GM12892 (cell line): Measurements from ENCODE around the gene WDR4.
"Not testable (repeated sequence)": the region's sequence is repeated elsewhere in the genome, so short reads cannot be mapped to it uniquely, and the experiment has no call there.

Source experiments
- DNase-seq: peaks from one replicate; pipeline ENCODE4 v3.0.0; 2011; ENCODE audit not compliant: insufficient read length
- FAIRE-seq: peaks from 2 replicates; lab custom pipeline; 2011; peaks lifted over from hg19 to GRCh38; lab: Jason Lieb, UNC
- POLR2A ChIP-seq: IDR thresholded peaks from 2 replicates; pipeline ENCODE4 v1.6.1; 2011; ENCODE audit warnings: low read depth, low read length, control low read depth
- POLR2AphosphoS5 ChIP-seq: IDR thresholded peaks from 2 replicates; pipeline ENCODE4 v1.6.1; 2011; ENCODE audit warnings: low read depth, low read length, control low read depth
- TAF1 ChIP-seq: IDR thresholded peaks from 2 replicates; pipeline ENCODE4 v1.6.1; 2011; ENCODE audit warnings: low read depth, mild to moderate bottlenecking, control low read depth, low read length, borderline replicate concordance

Gene WDR4

DNA sequence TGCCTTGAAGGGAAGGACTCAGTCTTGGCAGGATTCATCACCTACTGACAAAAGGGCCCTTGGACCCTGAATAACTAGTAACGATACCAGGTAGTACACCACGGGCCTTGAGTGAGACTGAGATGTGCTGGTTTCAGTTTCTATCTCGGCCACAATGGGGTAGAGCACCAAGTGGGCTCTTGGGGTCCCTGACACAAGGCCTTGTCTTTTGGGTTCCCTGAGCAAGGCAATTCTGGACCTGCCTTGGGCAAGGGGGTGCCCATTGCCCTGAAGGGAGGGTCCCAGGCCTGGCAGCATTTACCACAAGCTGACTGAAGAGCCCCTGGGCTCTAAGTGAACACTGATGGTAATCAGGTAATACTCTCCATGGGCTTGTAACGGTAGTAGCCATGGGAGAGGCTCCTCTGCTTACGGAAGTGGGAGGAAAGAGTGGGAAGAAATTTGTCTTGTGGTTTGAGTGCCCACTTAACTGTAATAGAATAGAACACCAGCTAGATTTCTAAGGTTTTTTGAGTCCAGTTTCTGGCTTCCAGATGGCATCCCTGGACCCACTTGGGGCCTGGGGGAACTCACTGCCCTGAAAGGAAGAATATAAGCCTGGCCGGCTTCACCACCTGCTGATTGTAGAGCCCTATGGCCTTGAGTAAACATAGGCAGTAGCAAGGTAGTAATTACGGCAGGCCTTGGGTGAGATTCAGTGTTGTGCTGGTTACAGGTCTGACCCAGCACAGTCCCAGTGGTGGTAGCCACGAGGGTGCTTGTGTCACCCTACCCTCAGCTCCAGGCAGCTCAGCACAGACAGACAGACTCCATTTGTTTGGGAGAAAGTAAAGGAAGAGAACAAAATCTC, 58.5 kb downstream of the WDR4 start:
- DNase-seq (no peak), FAIRE-seq (no peak)
- TF ChIP-seq POLR2AphosphoS5 (no peak), POLR2A (no peak), TAF1 (no peak)

DNA sequence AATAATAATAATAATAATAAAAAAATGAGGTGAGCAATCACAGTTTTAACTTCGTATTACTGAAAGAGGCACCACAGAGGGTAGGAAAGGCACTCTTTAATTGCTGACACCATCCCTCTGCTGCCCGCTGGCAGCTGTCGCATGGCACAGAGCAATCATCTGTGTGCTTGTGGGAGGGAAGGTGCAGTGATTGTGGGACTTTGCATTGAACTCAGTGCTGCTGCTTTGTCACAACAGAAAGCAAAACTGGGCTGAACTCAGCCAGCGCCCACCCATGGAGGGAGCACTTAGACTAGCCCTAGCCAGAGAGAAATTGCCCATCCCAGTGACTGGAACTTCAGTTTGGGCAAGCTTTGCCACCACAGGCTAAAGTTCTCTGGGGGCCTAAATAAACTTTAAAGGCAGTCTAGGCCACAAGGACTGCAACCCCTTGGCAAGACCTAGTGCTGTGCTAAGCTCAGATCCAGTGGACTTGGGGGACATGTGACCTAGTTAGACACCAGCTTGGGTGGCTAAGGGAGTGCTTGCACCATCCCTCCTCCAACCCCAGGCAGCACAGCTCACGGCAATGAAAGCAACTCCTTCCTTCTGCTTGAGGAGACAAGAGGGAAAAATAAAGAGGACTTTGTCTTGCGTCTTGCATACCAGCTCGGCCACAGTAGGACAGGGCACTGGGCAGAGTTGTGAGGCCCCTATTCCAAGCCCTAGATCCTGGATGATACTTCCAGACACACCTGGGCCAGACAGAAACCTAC, 59.3 kb downstream of the WDR4 start:
- no peak for FAIRE-seq
- TF ChIP-seq TAF1 (no peak), POLR2AphosphoS5 (no peak), POLR2A (no peak)

DNA sequence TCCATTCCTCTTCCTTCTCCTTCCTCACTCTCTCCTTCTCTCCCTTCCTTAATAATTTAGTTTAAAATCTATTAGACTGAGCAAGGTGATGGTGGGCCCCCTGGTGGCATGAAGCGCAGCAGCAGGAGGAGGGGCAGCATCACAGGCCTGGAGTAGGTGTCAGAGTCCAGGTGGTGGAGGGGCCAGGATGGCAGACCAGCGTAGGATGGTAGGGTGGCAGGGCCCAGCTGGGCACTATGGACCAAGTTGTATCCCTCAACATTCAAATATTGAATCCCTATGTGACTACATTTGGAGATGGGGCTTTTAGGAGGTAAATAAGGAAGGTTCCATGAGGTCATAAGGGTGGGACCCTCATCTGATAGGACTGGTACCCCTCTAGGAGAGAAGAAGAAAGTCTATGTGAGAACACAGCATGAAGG, 61.0 kb downstream of the WDR4 start:
- no peak for FAIRE-seq
- TF ChIP-seq POLR2A (no peak), POLR2AphosphoS5 (no peak), TAF1 (no peak)
- no peak for DNase-seq

More for the DNA sequence above, 59.3 kb downstream of the WDR4 start:
- DNase-seq: no peak

DNA sequence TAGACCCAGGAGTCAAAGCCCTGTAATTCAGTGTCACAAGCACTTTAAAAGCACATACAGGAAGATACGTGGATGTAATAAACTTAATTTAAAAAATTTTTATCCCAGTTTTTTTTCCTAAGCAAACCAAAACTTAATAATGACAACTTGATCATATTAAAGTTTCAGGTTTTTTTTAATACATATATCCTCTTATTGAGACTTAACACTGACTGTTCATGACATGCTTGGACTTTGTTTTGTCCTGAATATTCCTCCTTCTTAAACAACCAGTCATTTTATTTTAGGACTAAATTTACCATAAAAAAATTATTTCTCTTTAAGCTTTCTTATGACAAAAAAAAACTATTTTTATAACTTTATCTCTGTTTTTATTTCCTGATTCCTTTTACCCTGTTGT, 64.1 kb downstream of the WDR4 start:
- TF ChIP-seq POLR2AphosphoS5: no peak
- TF ChIP-seq POLR2A: no peak
- TF ChIP-seq TAF1: no peak
- DNase-seq (no peak), FAIRE-seq (no peak)

DNA sequence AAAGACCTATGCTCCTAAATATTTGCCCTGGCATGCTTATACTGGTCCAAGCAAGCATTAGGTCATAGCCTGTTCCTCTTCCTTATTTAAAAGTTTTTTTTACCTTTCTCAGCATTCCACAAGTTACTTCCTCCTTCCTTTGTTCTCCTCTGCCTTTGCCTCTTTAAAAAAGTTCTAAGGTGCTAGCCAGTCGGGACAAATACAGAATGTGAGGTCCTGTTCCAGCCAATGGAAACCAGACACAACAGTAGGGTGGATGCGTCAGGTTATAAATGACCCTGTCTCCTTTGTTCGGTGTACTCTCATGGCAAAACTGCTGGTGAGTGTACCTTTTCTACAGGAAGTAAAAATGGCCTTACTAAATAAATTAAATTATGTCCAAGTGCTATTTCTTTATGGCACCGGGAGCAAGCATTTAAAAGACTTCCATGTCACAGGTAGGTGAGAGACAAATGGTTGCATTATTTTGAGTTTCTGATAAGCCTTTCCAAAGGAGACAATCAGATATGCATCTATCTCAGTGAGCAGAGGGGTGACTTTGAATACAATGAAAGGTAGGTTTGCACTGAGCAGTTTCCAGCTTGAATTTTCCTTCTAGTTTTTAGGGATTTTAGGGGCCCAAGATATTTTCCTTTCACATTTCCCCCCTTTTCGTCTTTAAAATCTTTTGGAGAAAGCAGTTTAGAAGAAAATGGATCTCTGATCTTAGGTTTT, 66.7 kb downstream of the WDR4 start:
- FAIRE-seq: not testable (repeated sequence)

DNA sequence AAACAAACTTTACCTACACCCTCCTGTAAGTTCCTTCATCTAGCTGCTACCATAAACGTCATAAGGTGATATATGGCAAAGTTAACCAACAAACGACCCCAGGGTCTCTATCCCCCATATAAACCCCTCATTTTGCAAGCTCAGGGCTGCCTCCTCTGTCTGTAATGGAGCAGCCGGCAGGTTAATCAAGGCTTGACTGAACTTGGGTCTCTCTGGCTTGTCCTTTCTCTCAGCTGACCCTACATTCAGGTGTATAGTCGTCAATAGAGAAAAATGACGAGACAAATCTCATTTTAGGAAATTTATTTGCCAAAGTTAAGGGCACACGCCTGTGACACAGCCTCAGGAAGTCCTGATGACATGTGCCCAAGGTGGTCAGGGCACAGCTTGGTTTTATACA, 67.4 kb downstream of the WDR4 start:
- DNase-seq (no peak), FAIRE-seq (no peak)
- TF ChIP-seq TAF1: no peak
- TF ChIP-seq POLR2A: no peak
- no peak for TF ChIP-seq POLR2AphosphoS5

More for the DNA sequence above, 66.7 kb downstream of the WDR4 start:
- DNase-seq: not testable (repeated sequence)

DNA sequence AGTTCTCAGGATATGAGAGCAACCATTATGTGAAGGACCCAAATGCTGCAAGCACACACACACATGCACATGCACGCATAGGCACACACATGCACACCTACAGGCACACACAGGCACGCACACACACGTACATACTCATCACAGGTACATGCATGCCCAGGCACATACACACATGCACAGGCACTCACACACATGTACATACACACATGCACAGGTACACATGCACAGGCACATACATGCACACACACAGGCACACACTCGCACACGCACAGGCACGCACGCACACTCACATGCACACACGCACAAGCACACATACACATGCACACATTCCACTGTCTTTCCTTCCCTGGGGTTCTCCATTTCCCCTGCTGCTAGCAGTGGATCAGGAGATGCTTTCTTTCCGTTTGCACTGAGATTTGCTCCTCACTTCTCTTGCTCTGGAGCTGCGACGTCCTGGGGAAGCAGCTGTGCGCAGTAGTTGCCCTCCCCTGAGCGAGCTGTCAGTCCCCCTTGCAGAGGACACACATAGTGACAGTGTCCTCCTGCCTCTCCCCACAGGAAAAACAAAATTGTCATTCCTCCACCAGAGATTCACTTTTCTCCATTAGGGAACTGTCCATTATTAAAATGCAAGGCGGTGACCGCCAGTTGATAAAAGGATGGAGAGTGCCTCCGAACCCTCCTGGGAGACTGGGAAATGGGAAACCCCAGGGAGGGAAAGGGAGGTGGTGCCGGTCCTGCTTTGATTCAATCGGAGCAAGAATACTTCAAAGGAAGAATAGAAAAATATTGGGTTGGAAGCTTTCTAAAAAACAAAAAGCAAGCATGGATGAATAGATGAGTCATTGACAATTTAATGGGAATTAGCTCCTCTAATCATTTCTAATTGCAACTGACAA, 69.5 kb downstream of the WDR4 start:
- no peak for TF ChIP-seq POLR2A
- no peak for TF ChIP-seq POLR2AphosphoS5
- TF ChIP-seq TAF1: no peak

DNA sequence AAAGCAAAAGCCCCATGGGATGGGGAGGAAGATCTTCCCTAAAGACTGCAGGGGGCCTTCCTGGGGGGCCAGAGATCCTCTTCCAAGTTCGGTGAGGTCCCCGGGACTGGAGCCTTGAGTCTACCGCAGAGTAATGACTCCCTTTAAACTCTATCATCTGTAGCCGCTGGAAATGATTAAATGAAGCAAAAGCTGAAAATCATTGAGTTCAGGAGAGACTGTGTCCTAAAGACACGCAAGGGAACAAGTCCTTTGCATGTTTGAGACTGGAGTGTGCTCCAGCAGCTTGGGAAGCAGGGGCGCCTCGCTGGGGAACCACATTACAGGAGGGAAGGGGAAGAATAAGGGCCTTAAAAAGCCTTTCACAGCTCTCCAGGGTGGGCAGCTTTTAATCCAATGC, 70.2 kb downstream of the WDR4 start:
- FAIRE-seq: no peak
- no peak for DNase-seq
- TF ChIP-seq POLR2A (no peak), POLR2AphosphoS5 (no peak), TAF1 (no peak)

More for the DNA sequence above, 69.5 kb downstream of the WDR4 start:
- FAIRE-seq: no peak
- no peak for DNase-seq

DNA sequence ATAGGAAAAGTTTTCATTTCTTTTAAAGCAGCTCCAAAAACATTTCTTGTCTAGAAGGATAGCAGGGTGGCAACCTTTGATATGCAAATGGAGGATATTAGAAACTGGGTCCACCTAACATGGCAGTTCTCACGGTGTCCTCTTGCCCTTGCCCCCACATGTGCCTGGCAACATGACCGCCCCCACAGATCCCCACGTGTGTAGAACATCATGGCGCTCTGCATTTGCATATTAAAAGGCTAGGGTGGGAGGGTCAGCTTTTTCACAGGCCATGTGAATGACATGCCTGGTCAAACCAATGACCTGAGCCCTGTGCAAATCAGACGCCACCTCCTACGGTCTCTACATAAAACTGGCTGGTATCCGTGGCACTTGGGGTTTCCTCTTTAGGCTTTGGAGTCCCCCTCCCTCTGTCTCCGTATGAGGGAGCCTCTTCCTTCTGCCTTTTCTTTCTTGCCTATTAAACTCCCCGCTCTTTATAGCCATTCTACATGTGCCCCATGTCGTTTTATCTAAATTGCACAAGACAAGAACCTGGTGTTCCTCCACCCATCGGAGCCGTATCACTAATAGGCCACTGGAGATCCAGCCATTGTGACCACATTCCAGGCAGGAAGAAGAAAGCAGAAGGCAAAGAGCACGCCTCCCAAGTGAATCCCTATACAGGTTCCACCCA, 71.3 kb downstream of the WDR4 start:
- TF ChIP-seq POLR2A (no peak), TAF1 (no peak), POLR2AphosphoS5 (no peak)
- FAIRE-seq (no peak), DNase-seq (no peak)

DNA sequence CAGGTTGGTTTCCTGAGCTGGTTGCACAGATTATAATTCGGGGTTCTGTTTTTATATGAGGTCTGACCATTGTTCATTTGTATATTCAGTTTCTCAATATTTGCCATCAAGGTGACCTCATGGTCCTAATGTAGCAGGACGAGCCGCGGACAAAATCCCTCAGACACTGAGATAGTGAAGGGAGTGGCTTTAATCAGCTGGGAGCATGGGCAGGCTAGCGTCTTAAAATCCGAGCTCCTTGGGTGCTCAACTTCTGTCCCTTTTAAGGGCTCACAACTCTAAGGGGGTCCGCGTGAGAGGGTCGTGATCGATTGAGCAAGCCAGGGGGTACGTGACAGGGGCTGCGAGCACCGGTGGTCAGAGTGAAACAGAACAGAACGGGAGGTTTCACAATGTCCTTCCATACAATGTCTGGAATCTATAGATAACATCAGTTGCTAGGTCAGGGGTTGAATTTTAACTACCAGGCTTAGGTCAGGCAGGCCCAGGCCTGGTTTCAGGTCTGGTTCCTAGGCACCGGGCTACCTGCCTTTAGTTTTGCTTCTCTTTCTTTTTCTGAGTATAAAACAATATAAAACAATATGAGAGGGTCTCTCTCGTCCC, 71.9 kb downstream of the WDR4 start:
- not testable (repeated sequence) for DNase-seq, FAIRE-seq
